ENCODE data around the gene RAB22A. TPM values are rescaled to one million over a fixed set of nuclear protein-coding genes. Genes with fewer than 3 reads are reported as not detected.

RAB22A gene
- total RNA-seq, 1 donor from 2014 or later = 22.6 TPM

DNA sequence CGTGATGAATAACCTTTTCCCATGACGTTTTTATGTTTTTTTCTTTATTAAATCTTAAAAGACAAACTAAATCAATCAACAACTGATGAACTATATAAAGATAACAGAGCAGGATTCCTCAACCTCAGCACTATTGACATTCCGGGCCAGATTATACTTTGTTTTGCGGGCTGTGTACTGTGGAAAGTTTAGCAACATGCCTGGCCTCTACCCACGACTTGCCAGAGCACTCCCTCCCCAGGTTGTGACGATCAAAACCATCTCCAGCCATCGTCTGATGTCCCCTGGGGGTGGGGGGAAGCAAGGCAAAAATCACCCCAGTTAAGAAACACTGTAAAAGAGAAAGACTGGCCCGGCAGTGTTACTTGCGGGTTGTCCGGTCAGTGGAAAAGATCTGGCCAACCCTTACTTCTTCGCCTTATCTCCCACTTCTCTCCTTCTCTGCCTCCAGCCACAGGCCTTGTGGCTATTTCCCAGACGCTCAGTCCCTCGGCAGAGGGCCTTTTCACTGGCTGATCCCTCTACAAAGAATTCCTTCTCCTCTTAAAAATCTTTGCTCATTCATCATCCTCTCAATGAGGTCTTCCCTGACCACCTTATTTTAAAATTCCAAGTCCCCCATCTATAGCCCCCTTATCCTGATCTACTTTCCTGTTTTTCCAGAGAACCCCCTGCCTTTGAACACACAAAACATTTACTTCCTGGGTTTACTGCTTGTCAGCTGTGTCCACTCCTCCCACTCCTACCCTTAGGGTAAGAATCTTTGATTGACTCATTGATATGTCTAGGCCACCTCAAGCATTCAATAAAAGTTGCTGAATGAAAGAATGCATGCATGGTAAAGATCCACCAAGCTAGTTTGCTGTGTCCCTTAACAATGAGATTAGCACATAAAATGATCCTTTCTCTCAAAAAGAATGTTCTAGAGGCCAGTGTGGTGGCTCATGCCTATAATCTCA, 14.7 kb upstream of the RAB22A start:
- H3K36me3 ChIP-seq = no peaks in the 10 kb centered on the region
- TF ChIP-seq, protein P1, sequence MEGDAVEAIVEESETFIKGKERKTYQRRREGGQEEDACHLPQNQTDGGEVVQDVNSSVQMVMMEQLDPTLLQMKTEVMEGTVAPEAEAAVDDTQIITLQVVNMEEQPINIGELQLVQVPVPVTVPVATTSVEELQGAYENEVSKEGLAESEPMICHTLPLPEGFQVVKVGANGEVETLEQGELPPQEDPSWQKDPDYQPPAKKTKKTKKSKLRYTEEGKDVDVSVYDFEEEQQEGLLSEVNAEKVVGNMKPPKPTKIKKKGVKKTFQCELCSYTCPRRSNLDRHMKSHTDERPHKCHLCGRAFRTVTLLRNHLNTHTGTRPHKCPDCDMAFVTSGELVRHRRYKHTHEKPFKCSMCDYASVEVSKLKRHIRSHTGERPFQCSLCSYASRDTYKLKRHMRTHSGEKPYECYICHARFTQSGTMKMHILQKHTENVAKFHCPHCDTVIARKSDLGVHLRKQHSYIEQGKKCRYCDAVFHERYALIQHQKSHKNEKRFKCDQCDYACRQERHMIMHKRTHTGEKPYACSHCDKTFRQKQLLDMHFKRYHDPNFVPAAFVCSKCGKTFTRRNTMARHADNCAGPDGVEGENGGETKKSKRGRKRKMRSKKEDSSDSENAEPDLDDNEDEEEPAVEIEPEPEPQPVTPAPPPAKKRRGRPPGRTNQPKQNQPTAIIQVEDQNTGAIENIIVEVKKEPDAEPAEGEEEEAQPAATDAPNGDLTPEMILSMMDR (IDR thresholded peaks at IDR 0.05) = no peak
- H3K4me3 ChIP-seq = no peak overlapping the region
- H3K9me3 ChIP-seq = no peaks in the 10 kb centered on the region
- no peak overlapping the region for H3K27ac ChIP-seq
- no peak for DNase-seq
- no peak for ATAC-seq
- no peaks in the 10 kb centered on the region for H3K4me1 ChIP-seq
- no peaks in the 10 kb centered on the region for H3K27me3 ChIP-seq (ENCODE audit: low read depth)
- intact Hi-C loops (cut with DNase I) = no loop called here

DNA sequence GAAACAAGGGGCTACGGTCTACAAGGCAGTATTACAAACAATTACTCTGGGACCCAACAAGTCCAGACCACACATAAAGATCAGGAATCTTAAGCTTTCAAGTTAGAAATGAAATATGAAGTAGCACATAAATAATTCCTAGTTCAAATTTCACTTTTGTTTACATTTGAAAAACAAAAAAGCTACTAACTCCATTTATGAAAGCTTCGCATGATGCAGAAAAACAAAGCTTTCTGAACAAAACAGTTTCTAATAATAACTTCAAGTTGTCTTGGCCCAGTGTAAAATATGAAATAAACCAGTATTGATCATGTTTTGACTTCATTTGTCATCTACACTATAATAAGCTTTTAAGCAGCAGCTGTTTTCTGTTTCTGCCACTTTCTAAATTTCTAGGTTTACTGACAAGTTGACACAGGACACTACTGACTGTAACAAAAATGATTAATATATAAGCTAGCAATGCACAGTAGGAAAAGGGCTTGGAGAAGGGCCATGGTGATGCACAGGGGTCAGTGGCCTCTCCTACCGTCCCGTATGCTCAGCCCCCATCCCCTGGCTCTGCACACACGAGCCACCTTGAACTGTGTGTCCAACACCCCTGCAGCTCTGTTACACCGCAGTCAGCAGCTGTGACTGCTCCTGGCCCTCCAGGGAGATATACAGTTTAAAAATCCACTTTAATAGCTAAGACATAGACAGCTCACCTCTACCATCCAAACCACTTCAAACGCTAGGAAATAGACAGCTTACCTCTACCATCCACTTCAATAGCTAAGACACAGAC, 13.3 kb upstream of the RAB22A start:
- Histone ChIP-seq H3K4me1 (no peaks in the 10 kb centered on the region), H3K36me3 (no peaks in the 10 kb centered on the region), H3K27me3 (ENCODE audit: low read depth) (no peaks in the 10 kb centered on the region), H3K27ac (no peak overlapping the region), H3K4me3 (no peak overlapping the region), H3K9me3 (no peaks in the 10 kb centered on the region)
- DNase-seq = no peak
- TF ChIP-seq, protein P1 (IDR thresholded peaks at IDR 0.05) = no peak
- no peak for ATAC-seq
- intact Hi-C loops (cut with DNase I) = no loop called here

DNA sequence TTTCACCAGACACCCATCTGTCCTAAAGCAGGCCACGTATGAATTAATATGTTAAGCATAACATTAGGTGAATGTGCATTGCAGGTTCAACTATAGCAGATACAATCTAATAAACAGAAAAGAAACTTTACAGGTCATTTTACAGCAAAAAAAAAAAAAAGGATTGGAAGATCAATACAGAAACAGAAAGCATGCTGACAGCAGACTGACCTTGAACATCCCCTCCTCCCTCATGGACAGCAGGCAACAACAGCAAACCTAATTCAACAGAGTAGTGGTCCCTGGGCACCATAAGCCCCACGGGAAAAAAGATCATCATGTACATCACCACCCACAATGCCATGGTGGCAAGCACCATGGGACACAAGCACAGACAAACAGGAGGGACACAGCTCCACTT, 12.1 kb upstream of the RAB22A start:
- Histone ChIP-seq H3K27ac (no peak overlapping the region), H3K4me3 (no peak overlapping the region), H3K27me3 (ENCODE audit: low read depth) (no peaks in the 10 kb centered on the region), H3K36me3 (no peaks in the 10 kb centered on the region), H3K9me3 (no peaks in the 10 kb centered on the region), H3K4me1 (no peaks in the 10 kb centered on the region)
- no peak for ATAC-seq
- DNase-seq = no peak
- TF ChIP-seq, protein P1 (IDR thresholded peaks at IDR 0.05) = no peak
- intact Hi-C loops (cut with DNase I) = no loop called here

DNA sequence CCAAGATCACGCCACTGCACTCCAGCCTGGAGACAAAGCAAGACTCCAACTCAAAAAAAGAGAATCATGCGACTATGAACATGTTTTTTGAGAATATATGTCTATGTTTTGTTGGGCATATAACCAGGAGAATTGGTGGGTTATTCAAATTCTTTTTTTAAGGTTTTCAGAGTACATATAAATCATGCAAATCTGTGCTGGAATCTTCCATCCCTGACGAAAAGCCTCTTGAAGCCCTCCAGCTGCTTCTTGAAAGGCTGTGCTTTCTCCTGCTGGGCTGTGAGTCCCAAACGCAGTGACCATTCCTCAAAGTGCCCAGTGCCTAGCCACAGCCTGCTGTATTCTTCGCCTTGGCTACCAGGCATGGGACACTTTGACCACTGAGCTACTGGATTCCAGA, 9.2 kb upstream of the RAB22A start:
- H3K9me3 ChIP-seq = no peaks in the 10 kb centered on the region
- H3K27ac ChIP-seq = no peak overlapping the region
- H3K36me3 ChIP-seq = no peaks in the 10 kb centered on the region
- H3K4me3 ChIP-seq = no peak overlapping the region
- H3K4me1 ChIP-seq = no peaks in the 10 kb centered on the region
- intact Hi-C loops (cut with DNase I) = no loop called here
- TF ChIP-seq, protein P1 (IDR thresholded peaks at IDR 0.05) = no peak
- ATAC-seq (no peak), DNase-seq (no peak)
- no peaks in the 10 kb centered on the region for H3K27me3 ChIP-seq (ENCODE audit: low read depth)

DNA sequence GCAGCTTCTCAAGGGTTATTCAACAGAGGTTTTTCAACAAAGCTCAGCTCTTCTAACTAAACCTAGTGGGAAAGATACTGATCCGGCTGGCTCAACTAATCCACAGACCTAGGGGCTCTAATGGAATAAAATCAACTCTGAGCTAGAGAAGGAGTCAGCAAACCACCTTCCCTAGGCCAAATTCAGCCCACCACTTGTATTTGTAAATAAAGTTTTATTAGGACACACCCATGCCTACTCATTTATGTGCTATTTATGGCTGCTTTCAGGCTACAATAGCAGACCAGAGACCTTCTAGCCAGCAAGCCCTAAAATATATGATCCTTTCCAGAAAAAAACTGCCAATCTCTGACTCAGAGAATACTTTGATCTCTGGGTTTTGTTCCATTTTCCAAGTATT, 6.0 kb upstream of the RAB22A start:
- TF ChIP-seq, protein P1 (IDR thresholded peaks at IDR 0.05) = no peak
- DNase-seq (no peak), ATAC-seq (no peak)
- Histone ChIP-seq H3K27me3 (ENCODE audit: low read depth) (no peaks in the 10 kb centered on the region), H3K36me3 (no peaks in the 10 kb centered on the region), H3K9me3 (no peaks in the 10 kb centered on the region), H3K27ac (no peak overlapping the region), H3K4me3 (no peak overlapping the region), H3K4me1 (peaks cover 29% of the 10 kb centered on the region)
- intact Hi-C loops (cut with DNase I) = no loop called here
